HG02884 (cell line): ENCODE measurements around the gene ROBO2.

Source experiments
- ATAC-seq: cut with Tn5 transposase; IDR thresholded peaks from one replicate; pipeline ENCODE4 v1.9.1; 2021; ENCODE audit warnings: mild to moderate bottlenecking, moderate library complexity; ENCODE audit not compliant: unreplicated experiment

Gene ROBO2

DNA sequence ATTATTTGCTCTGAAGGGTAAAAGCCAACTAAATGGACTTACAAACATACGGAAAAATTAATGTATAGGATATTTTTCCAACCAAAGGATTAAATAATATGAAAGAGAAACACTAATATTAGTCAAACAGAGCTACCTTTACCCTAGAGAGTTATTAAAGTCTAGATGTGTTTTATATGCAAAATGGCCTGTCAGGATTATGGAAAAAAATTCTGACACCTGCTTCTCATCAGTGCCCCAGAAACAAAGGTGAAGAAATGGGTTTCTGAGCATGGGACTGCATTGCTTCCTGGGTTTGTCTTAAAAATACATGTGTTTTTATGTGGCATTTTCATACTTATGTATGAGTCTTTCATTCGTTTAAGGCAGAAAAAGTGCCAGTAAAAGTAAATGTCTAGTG lies 148.3 kb downstream of the ROBO2 start:
- ATAC-seq, result no peak

DNA sequence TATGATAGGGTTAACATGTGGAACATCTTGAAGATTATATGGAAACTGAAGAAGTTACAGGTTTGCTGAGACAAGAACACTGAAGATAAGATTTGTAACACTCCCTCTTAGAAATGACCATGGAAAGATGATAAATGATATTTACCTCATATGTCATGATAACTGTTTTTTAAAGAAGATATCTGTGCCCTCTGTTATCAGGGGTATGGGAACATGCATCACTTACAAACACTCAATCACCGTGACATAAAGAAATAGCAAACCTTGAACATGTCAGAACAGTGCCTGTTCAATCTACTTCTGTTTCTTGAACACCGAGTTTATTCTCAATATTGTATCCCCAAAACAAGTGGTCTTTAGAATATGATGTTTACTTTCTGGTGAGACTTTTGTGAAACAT lies 149.4 kb downstream of the ROBO2 start:
- no peak for ATAC-seq

DNA sequence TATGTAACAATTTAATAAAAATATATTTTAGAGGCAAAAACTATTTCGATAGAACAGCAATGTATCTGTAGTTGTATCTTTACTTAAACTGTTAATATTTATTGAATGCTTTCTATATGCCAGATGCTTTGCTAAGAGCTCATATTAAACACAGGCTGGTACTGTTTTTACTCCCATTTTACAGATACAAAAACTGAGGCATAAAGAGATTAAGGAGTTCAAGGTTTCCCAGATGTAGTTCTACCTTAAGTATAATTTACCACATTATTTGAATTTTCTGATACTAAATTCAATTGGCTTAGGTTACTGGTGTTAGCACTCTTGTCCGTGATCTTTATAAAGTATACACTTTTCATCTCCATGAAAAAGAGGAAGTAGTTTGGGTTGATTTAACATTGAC lies 149.8 kb downstream of the ROBO2 start:
- no peak for ATAC-seq

DNA sequence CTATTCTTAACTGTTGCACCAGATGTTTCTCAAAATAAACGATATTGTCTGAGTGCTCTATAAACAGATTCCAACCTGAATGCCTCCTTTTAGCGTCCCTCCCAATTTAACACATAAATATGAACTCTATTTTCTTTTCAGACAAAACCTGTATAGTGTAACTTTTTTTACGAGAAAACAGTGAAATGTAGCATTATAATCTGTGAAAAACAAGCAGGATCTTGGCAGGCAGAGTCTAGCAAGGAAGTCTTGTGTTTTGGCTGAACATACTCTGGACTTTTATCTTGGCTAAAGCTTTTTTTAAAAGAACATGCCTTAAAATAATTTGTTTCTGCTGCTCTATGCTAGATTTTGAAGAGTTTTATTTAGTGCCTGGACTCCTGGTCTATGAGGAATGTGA lies 150.5 kb downstream of the ROBO2 start:
- ATAC-seq, result no peak

- no peak for ATAC-seq
These were observed 151.1 kb downstream of the ROBO2 start for GRCh38 chr3:77191014-77191413.

GRCh38 chr3:77191640-77192039 lies 151.7 kb downstream of the ROBO2 start:
- no peak for ATAC-seq

- no peak for ATAC-seq
These were observed 156.1 kb downstream of the ROBO2 start for GRCh38 chr3:77195766-77196545.

DNA sequence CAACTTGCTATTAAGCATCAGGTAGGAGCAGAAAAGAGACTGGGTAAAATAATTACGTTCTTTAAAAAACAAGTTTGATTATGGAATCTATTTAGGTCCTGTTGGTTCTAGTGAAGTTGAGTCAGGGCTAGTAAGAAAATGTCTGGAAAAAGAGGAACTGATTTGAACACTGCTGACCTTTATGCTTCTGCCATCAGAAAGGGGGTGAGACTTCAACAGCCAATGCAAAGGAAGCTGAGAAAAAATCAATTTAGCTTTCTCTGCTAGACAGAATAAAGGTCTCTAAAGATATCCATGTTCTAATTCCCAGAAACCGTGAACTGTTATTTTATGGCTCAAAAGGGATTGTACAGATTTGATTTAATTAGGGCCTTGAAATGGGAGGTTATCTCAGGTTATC lies 157.5 kb downstream of the ROBO2 start:
- no peak for ATAC-seq

DNA sequence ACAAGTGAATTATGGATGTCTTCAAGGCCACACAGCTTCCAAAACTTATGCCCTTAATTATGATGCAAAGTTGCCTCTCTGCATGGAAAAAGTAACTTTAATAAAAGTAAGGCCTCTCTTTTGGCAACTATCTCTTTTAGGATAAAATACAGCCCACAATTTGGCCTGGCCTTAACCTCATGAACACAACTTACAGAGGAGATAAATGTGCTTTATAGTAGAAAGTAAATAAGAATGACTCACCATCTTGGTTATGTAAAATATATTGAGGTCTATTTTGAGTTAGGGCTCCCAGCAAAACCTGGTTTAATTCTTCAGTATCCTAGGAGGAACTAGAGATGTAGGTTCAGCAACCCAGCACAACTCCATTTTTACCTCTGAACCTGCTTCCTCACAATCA lies 164.0 kb downstream of the ROBO2 start:
- no peak for ATAC-seq

GRCh38 chr3:77204788-77205187 lies 164.9 kb downstream of the ROBO2 start:
- ATAC-seq, result no peak

DNA sequence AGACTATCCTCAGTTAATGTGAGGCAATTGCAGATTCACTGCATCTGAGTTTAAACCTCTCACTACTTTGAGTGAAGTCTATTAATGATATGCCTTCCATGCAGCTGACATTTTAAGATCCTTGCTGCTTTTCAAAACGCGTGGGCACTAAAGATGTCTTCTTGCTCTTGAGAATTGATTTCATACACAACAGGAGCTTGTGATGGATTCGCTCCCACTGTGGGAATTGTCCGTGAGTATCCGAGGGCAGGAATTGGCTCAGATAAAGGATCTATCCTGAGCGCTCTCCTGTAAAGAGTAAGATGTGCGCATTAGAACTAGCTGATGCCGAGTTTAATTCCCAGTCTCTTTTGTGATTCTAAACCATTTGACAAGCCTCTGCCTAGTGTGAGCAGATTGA lies 167.9 kb downstream of the ROBO2 start:
- no peak for ATAC-seq

- ATAC-seq, result no peak
These were observed 182.8 kb downstream of the ROBO2 start for GRCh38 chr3:77222701-77223100.

DNA sequence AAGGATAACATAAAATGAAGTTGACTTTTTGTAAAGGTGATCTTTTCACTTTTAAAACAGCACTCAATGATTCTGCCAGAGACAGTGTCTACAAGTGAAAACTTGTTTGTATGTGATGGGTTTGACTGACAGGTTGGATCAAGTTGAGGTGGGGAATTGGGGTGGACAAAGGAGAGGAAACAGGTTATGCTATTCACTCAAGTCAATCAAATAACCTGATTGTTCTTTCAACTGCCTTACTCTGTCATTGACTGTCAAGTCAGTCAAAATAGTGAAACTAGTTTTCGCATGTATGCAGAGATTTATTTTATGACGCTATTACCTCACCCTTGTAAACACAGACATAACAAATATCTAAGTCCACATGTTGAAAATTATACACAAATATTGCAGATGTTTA lies 187.7 kb downstream of the ROBO2 start:
- ATAC-seq, result no peak

- no peak for ATAC-seq
These were observed 192.7 kb downstream of the ROBO2 start for GRCh38 chr3:77232557-77232956.

- ATAC-seq, result no peak
These were observed 194.1 kb downstream of the ROBO2 start for GRCh38 chr3:77234004-77234403.

GRCh38 chr3:77236118-77236517 lies 196.2 kb downstream of the ROBO2 start:
- ATAC-seq, result no peak

- ATAC-seq, result no peak
These were observed 200.3 kb downstream of the ROBO2 start for GRCh38 chr3:77240072-77240650.

DNA sequence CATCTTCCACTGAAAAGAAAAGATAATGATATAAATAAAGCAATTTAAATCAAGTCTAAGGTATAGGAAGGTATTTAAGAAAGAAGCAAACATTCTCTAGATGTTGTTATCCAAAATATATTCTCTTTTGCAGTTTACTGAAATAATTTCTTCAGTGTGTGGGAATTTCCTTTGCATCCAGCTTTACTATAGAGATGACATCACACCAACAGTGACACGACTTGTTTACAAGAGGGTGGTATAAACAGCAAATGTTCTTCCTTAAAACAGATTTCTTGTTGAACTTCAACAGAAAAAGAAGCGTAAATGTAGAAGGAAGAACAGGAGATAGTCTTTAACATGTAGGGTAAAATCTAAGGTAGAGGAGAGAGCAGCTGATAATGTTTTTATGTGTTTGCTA lies 202.5 kb downstream of the ROBO2 start:
- no peak for ATAC-seq

GRCh38 chr3:77244981-77245380 lies 205.1 kb downstream of the ROBO2 start:
- ATAC-seq, result no peak

DNA sequence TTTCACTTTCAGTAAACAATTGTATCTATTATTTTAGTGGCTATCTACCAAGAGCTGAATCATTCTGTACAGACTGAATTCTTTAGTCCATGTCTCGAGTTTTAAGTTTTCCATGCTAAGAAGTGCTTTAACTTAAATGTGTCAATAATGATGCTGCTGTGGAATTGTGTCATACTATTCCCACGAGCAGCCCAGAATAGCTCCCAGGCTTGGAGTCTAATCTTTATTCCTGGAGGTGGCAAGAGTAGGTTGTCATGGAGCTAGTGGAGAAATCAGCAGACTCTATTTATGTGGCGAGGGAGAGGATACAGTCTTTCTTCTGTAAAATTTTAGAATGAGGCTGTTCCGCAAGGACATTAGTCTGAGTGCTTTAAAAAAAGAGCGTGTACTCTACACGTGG lies 207.2 kb downstream of the ROBO2 start:
- ATAC-seq, result no peak

GRCh38 chr3:77247817-77248216 lies 207.9 kb downstream of the ROBO2 start:
- no peak for ATAC-seq

DNA sequence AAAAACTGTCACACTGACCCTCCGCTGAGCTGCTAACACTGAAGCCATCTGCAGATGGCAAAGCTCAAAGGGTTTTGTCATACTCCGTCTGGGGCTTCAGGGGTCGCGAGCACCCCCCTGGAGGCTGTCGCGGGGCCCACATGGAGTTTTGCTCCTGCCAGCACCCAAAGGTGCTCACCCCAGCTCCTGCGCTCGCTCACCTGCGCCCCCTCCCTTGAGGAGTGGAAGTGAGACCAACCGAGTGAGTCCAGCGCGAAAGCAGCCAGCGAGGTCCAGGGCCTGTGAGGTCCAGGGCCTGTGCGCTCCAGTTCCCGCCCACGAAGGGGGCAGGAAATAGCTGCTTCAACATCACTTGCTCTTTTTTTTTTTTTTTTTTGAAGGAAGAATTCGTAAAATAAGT lies 208.5 kb downstream of the ROBO2 start:
- ATAC-seq, result no peak

DNA sequence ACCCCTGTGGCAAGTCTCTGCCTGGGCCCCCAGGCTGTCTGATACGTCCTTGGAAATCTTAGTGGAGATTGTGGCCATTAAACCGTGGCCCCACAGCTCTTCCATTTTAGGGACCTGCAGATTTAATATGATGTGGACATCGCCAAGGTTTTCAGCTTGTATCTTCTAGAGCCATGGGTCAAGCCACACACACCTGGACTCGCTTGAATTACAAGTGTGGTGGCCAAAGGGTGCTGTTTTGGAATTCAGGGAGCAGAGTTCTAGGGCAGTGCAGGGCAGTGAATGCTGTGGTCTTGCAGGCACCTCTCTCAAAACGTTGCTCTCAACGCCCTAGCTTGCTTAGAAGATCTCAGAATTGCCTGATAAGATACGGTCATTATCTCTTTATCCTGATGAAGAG lies 211.2 kb downstream of the ROBO2 start:
- no peak for ATAC-seq
